GM21723 (cell line): Measurements from ENCODE around the gene MMP17.

Source experiments
- ATAC-seq: cut with Tn5 transposase; IDR thresholded peaks from one replicate; pipeline ENCODE4 v1.9.1; 2021; ENCODE audit warnings: mild to moderate bottlenecking, moderate library complexity; ENCODE audit not compliant: unreplicated experiment

The MMP17 gene

GRCh38 chr12:131847456-131847855, 19.3 kb downstream of the MMP17 start:
- ATAC-seq: no peak

GRCh38 chr12:131848753-131849152, 20.6 kb downstream of the MMP17 start:
- ATAC-seq: no peak

GRCh38 chr12:131849700-131850553, 21.7 kb downstream of the MMP17 start:
- no peak for ATAC-seq

GRCh38 chr12:131850856-131851559, 22.8 kb downstream of the MMP17 start:
- no peak for ATAC-seq

GRCh38 chr12:131851741-131852550, 23.8 kb downstream of the MMP17 start:
- ATAC-seq: no peak

- ATAC-seq: no peak
Measured at GRCh38 chr12:131852551-131853299, 24.5 kb downstream of the MMP17 start.

- no peak for ATAC-seq
Measured at GRCh38 chr12:131853832-131854797, 25.9 kb downstream of the MMP17 start.

GRCh38 chr12:131854861-131855476, 26.8 kb downstream of the MMP17 start:
- no peak for ATAC-seq

- ATAC-seq: no peak
Measured at GRCh38 chr12:131855521-131856142, 27.4 kb downstream of the MMP17 start.

- ATAC-seq: no peak
Measured at GRCh38 chr12:131856366-131857097, 28.3 kb downstream of the MMP17 start.

GRCh38 chr12:131857908-131858850, 30.0 kb downstream of the MMP17 start:
- ATAC-seq: no peak

- ATAC-seq: no peak
Measured at GRCh38 chr12:131860472-131861260, 32.5 kb downstream of the MMP17 start.

- no peak for ATAC-seq
Measured at GRCh38 chr12:131861261-131862083, 33.3 kb downstream of the MMP17 start.

- ATAC-seq: no peak
Measured at GRCh38 chr12:131862084-131862441, 33.9 kb downstream of the MMP17 start.

- ATAC-seq: no peak
Measured at GRCh38 chr12:131862600-131862993, 34.4 kb downstream of the MMP17 start.
